ENCODE data around the gene WDR64. TPM values are rescaled to one million over a fixed set of nuclear protein-coding genes. Genes with fewer than 3 reads are reported as not detected.

The WDR64 gene
- total and polyA plus RNA-seq, 7 donors, result 0.09 TPM; not detected in 6

- H3K27ac ChIP-seq, result no peak overlapping the region
- TF ChIP-seq CTCF (IDR thresholded peaks at IDR 0.05) (no peak), EP300 (IDR thresholded peaks at IDR 0.05) (no peak), POLR2AphosphoS5 (IDR thresholded peaks at IDR 0.05) (no peak), POLR2A (IDR thresholded peaks at IDR 0.05) (no peak)
- H3K4me3 ChIP-seq, result no peak overlapping the region
- H3K9me3 ChIP-seq, result no peaks in the 10 kb centered on the region
- DNase-seq, result no peak
- WGBS, 2 donors, result 81 to 86% methylated on average over 8 of the region's 8 CpGs
- intact Hi-C loops (cut with DNase I), result no loop called here
- H3K4me1 ChIP-seq, result no peaks in the 10 kb centered on the region
- no peaks in the 10 kb centered on the region for H3K36me3 ChIP-seq
- no peaks in the 10 kb centered on the region for H3K27me3 ChIP-seq
These were observed 158.8 kb downstream of the WDR64 start for GRCh38 chr1:241810769-241811405.

GRCh38 chr1:241813768-241814320 lies 161.8 kb downstream of the WDR64 start:
- DNase-seq, result no peak
- H3K4me1 ChIP-seq, result no peaks in the 10 kb centered on the region
- no peaks in the 10 kb centered on the region for H3K36me3 ChIP-seq
- intact Hi-C loops (cut with DNase I), result no loop called here
- TF ChIP-seq POLR2AphosphoS5 (IDR thresholded peaks at IDR 0.05), result no peak
- TF ChIP-seq CTCF (IDR thresholded peaks at IDR 0.05), result no peak
- TF ChIP-seq POLR2A (IDR thresholded peaks at IDR 0.05), result no peak
- no peak for TF ChIP-seq EP300 (IDR thresholded peaks at IDR 0.05)
- H3K27me3 ChIP-seq, result no peaks in the 10 kb centered on the region
- H3K27ac ChIP-seq, result no peak overlapping the region
- no peaks in the 10 kb centered on the region for H3K9me3 ChIP-seq
- H3K4me3 ChIP-seq, result no peak overlapping the region
- WGBS, 2 donors, result 81 to 84% methylated on average over 8 of the region's 8 CpGs

GRCh38 chr1:241816008-241816407 lies 163.9 kb downstream of the WDR64 start:
- Histone ChIP-seq H3K27ac (no peak overlapping the region), H3K36me3 (no peaks in the 10 kb centered on the region), H3K27me3 (no peaks in the 10 kb centered on the region), H3K4me3 (no peak overlapping the region), H3K9me3 (no peaks in the 10 kb centered on the region), H3K4me1 (no peaks in the 10 kb centered on the region)
- intact Hi-C loops (cut with DNase I), result no loop called here
- DNase-seq, result no peak
- WGBS, 2 donors, result 68 to 79% methylated on average over 6 of the region's 6 CpGs
- TF ChIP-seq POLR2AphosphoS5 (IDR thresholded peaks at IDR 0.05) (no peak), CTCF (IDR thresholded peaks at IDR 0.05) (no peak)

- WGBS, 2 donors, result 54 to 79% methylated on average over 1 of the region's 1 CpG
- TF ChIP-seq POLR2A (IDR thresholded peaks at IDR 0.05) (no peak), POLR2AphosphoS5 (IDR thresholded peaks at IDR 0.05) (no peak), EP300 (IDR thresholded peaks at IDR 0.05) (no peak), CTCF (IDR thresholded peaks at IDR 0.05) (no peak)
These were observed 165.3 kb downstream of the WDR64 start for GRCh38 chr1:241817331-241817792.

More at GRCh38 chr1:241817331-241817792, 165.3 kb downstream of the WDR64 start:
- H3K36me3 ChIP-seq, result no peaks in the 10 kb centered on the region
- H3K9me3 ChIP-seq, result no peaks in the 10 kb centered on the region
- no peak overlapping the region for H3K4me3 ChIP-seq
- H3K27ac ChIP-seq, result no peak overlapping the region
- no peak for DNase-seq
- peaks cover 0 to 3% (median 0%) of the 10 kb centered on the region in 4 donors for H3K4me1 ChIP-seq
- no peaks in the 10 kb centered on the region for H3K27me3 ChIP-seq
- intact Hi-C loops (cut with DNase I), result no loop called here

Data from sigmoid colon (tissue), 7 donors.